BLaER1 treated with 17β-estradiol and CSF1 and Interleukin-3, amounts not matched to agents 10 nM and 100 nM (cell line): Measurements from ENCODE around the gene FOXD1.

Experiments used
- H3K27ac ChIP-seq, 11 experiments: shearing (Covaris generic); formaldehyde crosslinking; 2 replicates each; pipeline ENCODE4 v1.8.1; 2022
- H3K27me3 ChIP-seq, 11 experiments: shearing (Covaris generic); formaldehyde crosslinking; 2 replicates each; pipeline ENCODE4 v1.8.1; 2022
- H3K36me3 ChIP-seq, 11 experiments: shearing (Covaris generic); formaldehyde crosslinking; 2 replicates each; pipeline ENCODE4 v1.8.1; 2022
- H3K4me1 ChIP-seq, 10 experiments: shearing (Covaris generic); formaldehyde crosslinking; 2 replicates each; pipeline ENCODE4 v1.8.1; 2022
- H3K4me2 ChIP-seq, 11 experiments: shearing (Covaris generic); formaldehyde crosslinking; 2 replicates each; pipeline ENCODE4 v1.8.1; 2022
- H3K4me3 ChIP-seq, 10 experiments: shearing (Covaris generic); formaldehyde crosslinking; 2 replicates each; pipeline ENCODE4 v1.8.1; 2022
- H3K9ac ChIP-seq, 11 experiments: shearing (Covaris generic); formaldehyde crosslinking; 2 replicates each; pipeline ENCODE4 v1.8.1; 2022
- H3K9me3 ChIP-seq, 11 experiments: shearing (Covaris generic); formaldehyde crosslinking; replicated peaks in 1 of 11; 2 replicates each; pipeline ENCODE4 v1.8.1; 2022
- H4K20me1 ChIP-seq, 11 experiments: shearing (Covaris generic); formaldehyde crosslinking; 2 replicates each; pipeline ENCODE4 v1.8.1; 2022
- Cebpa-rat ChIP-seq, 11 experiments: shearing (Covaris generic); IDR thresholded peaks; 2 replicates each; pipeline ENCODE4 v1.8.1; 2022

FOXD1 gene

GRCh38 chr5:73433272-73433981 is 15.2 kb downstream of the FOXD1 start:
- peaks cover 0 to 38% (median 28%) of the 10 kb centered on the region in 11 experiments; a peak in 18 of 22 replicates for H4K20me1 ChIP-seq
- no peak overlapping the region for H3K4me3 ChIP-seq
- TF ChIP-seq Cebpa-rat (IDR thresholded peaks at IDR 0.05), result no peak
- no peak overlapping the region for H3K9ac ChIP-seq
- H3K36me3 ChIP-seq, result no peaks in the 10 kb centered on the region
- peaks cover 56 to 73% (median 64%) of the 10 kb centered on the region in 11 experiments for H3K27me3 ChIP-seq
- no peak overlapping the region for H3K27ac ChIP-seq
- H3K9me3 ChIP-seq, result peaks cover 11 to 23% (median 20%) of the 10 kb centered on the region in 11 experiments; a peak in 21 of 22 replicates
- H3K4me2 ChIP-seq, result no peak overlapping the region
- peaks cover 0 to 14% (median 0%) of the 10 kb centered on the region in 10 experiments; a peak in 3 of 20 replicates for H3K4me1 ChIP-seq

DNA sequence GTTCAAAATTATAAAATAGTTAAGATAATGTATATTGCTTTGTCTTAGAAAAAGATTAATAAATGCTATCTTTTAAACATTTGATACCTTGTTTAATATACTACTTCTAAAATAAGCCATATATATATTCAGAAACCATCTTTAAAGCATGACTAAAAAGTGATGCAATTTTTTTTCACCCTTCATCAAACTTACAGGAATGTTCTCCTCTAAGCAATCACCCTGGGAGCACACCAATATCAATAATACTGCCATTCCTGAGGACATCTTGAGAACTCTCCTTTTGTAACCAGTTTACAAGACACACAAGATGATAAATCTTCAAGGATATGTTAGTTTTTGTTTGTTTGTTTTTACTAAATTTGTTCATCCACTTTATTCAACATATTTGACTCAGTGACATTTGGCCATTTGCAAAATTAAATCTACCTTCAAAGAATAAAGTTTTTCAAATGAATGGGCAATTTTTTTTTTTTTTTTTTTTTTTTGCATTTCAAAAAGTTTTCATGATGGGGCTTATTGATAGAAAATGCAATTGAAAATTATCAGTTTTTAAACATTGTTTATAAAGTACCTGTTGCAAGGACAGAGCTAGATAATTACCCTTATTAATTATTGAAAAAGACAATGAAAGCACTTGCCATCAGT is 17.2 kb downstream of the FOXD1 start:
- peaks cover 0 to 17% (median 7%) of the 10 kb centered on the region in 11 experiments; a peak in 12 of 22 replicates for H4K20me1 ChIP-seq
- H3K4me2 ChIP-seq, result no peak overlapping the region
- H3K27ac ChIP-seq, result no peak overlapping the region
- H3K4me1 ChIP-seq, result no peaks in the 10 kb centered on the region; a peak in 1 of 20 replicates
- peaks cover 35 to 52% (median 43%) of the 10 kb centered on the region in 11 experiments for H3K27me3 ChIP-seq
- H3K4me3 ChIP-seq, result no peak overlapping the region
- peaks cover under 1 to 10% (median 8%) of the 10 kb centered on the region in 11 experiments; a peak in 19 of 22 replicates for H3K9me3 ChIP-seq
- H3K9ac ChIP-seq, result no peak overlapping the region
- TF ChIP-seq Cebpa-rat (IDR thresholded peaks at IDR 0.05), result no peak
- H3K36me3 ChIP-seq, result no peaks in the 10 kb centered on the region

GRCh38 chr5:73426034-73426433 is 22.5 kb downstream of the FOXD1 start:
- no peak for TF ChIP-seq Cebpa-rat (IDR thresholded peaks at IDR 0.05)

DNA sequence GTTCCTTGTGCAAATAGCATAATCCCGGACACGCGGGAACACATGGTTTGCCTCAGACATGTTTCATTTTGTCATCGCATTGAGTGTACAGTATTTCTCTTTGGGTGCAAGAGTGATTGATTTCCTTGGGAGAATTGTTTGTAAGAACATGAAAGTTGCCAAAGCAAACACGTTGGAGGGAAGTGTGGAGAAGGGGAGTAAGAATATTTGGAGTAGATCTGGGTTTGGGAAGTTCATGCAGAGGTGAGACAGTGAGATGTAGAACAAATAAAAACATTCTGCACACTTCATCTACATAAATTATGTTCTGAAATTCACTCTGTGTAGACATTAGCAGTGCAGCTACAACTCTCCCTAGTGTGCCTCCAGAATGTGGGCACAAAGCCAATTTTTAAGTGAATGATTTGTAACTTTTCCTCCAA is 24.0 kb downstream of the FOXD1 start:
- no peak overlapping the region for H3K9ac ChIP-seq
- peaks cover 0 to 15% (median 0%) of the 10 kb centered on the region in 10 experiments; a peak in 4 of 20 replicates for H3K4me1 ChIP-seq
- H3K9me3 ChIP-seq, result peaks cover 2 to 9% (median 8%) of the 10 kb centered on the region in 11 experiments; a peak in 19 of 22 replicates
- no peak for TF ChIP-seq Cebpa-rat (IDR thresholded peaks at IDR 0.05)
- H3K36me3 ChIP-seq, result no peaks in the 10 kb centered on the region
- peaks cover 6 to 18% (median 14%) of the 10 kb centered on the region in 11 experiments; a peak in 21 of 22 replicates for H3K27me3 ChIP-seq
- no peak overlapping the region for H3K4me3 ChIP-seq
- H3K27ac ChIP-seq, result no peak overlapping the region
- H3K4me2 ChIP-seq, result no peak overlapping the region
- no peaks in the 10 kb centered on the region for H4K20me1 ChIP-seq

More at GRCh38 chr5:73426034-73426433, 22.5 kb downstream of the FOXD1 start:
- H3K36me3 ChIP-seq, result no peaks in the 10 kb centered on the region
- H3K9ac ChIP-seq, result no peak overlapping the region
- peaks cover 0 to 7% (median 0%) of the 10 kb centered on the region in 10 experiments; a peak in 4 of 20 replicates for H3K4me1 ChIP-seq
- H4K20me1 ChIP-seq, result no peaks in the 10 kb centered on the region
- H3K27ac ChIP-seq, result no peak overlapping the region
- peaks cover 0 to 11% (median under 1%) of the 10 kb centered on the region in 11 experiments; a peak in 7 of 22 replicates for H3K27me3 ChIP-seq
- H3K4me2 ChIP-seq, result no peak overlapping the region
- H3K9me3 ChIP-seq, result no peaks in the 10 kb centered on the region
- no peak overlapping the region for H3K4me3 ChIP-seq

- TF ChIP-seq Cebpa-rat (IDR thresholded peaks at IDR 0.05), result no peak
- H3K27ac ChIP-seq, result no peak overlapping the region
- no peaks in the 10 kb centered on the region for H3K36me3 ChIP-seq
- no peak overlapping the region for H3K9ac ChIP-seq
- peaks cover 12 to 18% (median 15%) of the 10 kb centered on the region in 11 experiments; a peak in 19 of 22 replicates for H3K9me3 ChIP-seq
- no peaks in the 10 kb centered on the region for H4K20me1 ChIP-seq
- H3K27me3 ChIP-seq, result peaks cover 30 to 42% (median 38%) of the 10 kb centered on the region in 11 experiments
- no peak overlapping the region for H3K4me2 ChIP-seq
- H3K4me1 ChIP-seq, result peaks cover 0 to 15% (median 0%) of the 10 kb centered on the region in 10 experiments; a peak in 4 of 20 replicates
- H3K4me3 ChIP-seq, result no peak overlapping the region
Measured at GRCh38 chr5:73422164-73422563, 26.4 kb downstream of the FOXD1 start.

DNA sequence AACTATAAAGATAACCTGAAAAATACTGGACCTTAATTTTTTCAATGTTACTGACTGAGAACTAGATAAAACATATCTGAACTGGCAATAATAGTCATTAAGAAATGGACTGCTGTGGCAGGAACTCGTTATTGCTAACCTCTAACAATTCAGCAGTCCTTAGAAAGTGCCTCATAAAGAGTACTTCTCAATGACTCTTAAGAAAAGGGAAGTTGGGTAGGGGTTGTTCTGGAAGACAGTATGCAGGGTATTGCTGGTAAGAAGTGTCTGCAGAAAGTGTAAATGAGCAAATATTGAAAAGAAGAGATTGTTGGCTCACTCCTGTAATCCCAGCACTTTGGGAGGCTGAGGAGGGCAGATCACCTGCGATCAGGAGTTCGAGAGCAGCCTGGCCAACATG is 27.9 kb downstream of the FOXD1 start:
- H3K9me3 ChIP-seq, result peaks cover 12 to 18% (median 15%) of the 10 kb centered on the region in 11 experiments; a peak in 19 of 22 replicates
- H3K4me2 ChIP-seq, result peak overlapping the region in 2 of 11 experiments; percentile 46 to 71; a peak in 4 of 22 replicates
- H3K36me3 ChIP-seq, result no peaks in the 10 kb centered on the region
- no peak overlapping the region for H3K27ac ChIP-seq
- no peaks in the 10 kb centered on the region for H4K20me1 ChIP-seq
- H3K9ac ChIP-seq, result no peak overlapping the region
- no peak overlapping the region for H3K4me3 ChIP-seq
- no peak for TF ChIP-seq Cebpa-rat (IDR thresholded peaks at IDR 0.05)
- H3K27me3 ChIP-seq, result peaks cover 32 to 45% (median 40%) of the 10 kb centered on the region in 11 experiments
- H3K4me1 ChIP-seq, result peaks cover 0 to 15% (median 0%) of the 10 kb centered on the region in 10 experiments; a peak in 4 of 20 replicates

DNA sequence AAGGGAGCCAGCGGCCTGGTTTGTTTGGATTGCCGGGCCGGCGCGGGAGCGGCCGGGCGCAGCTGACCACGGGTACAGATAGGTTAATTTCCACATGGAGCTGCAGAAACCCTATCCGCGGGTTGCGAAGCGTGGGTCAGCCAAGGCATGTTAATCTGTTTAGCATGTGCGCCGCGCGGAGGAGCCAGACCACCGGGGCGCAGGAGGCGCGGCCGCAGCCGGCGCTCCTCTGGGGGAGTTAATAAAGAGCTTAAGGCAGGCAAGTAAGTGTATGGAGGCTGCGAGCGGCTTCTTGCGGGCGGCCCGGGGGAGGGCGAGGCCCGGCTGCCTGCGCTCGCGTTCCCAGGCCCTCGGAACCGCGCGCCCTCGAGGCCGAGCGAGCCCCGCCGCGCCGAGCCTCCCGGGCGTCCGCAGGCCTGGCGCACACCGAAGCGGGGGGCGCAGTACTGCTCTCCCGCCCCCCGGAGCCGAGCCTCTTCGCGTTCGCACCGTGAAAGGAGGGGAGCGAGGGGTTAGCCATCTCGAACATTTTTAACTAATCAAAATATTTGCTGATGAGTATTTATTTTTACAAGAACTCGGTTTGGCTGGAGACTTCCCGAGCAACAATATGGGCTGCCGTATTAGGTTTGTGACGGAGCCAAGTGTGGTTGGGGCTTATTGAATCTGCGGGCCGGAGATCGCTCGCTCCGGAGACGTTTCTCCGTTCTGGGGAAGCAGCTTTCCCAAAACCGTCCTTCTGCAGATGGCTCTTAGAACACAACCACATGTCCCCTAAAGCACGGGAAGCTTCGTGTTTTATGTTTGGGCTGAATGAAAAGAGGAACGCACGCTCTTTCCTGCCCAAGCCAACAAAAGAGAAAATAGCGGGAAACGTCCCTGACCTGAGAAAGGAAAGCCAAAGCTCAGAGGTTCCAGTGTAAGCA is 28.8 kb downstream of the FOXD1 start:
- H3K27me3 ChIP-seq, result peaks cover 32 to 45% (median 40%) of the 10 kb centered on the region in 11 experiments
- H3K9ac ChIP-seq, result no peak overlapping the region
- H3K27ac ChIP-seq, result no peak overlapping the region
- peaks cover 0 to 15% (median 0%) of the 10 kb centered on the region in 10 experiments; a peak in 4 of 20 replicates for H3K4me1 ChIP-seq
- TF ChIP-seq Cebpa-rat (IDR thresholded peaks at IDR 0.05), result no peak
- no peaks in the 10 kb centered on the region for H4K20me1 ChIP-seq
- no peak overlapping the region for H3K4me2 ChIP-seq
- H3K36me3 ChIP-seq, result no peaks in the 10 kb centered on the region
- H3K9me3 ChIP-seq, result peaks cover 12 to 18% (median 15%) of the 10 kb centered on the region in 11 experiments; a peak in 19 of 22 replicates
- H3K4me3 ChIP-seq, result no peak overlapping the region

DNA sequence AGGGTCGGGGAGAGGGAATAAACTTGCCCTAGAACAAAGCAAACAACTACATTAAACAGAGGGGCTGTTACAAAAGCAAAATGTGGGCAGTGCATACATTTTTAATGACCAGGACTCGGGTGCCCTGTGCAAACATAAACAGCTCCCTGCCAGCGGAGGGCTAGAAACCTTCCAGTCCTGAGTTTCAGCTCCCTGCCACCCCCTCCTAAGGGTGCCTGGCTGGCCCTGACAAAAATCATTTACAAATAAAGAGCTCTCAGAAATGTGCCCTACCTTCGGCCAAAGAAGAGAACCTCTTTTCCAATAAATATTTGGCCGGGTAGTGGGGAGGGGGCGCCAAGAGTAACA is 29.5 kb downstream of the FOXD1 start:
- Histone ChIP-seq H3K27ac (no peak overlapping the region), H3K27me3 (peaks cover 32 to 45% (median 40%) of the 10 kb centered on the region in 11 experiments), H3K9me3 (peaks cover 12 to 18% (median 15%) of the 10 kb centered on the region in 11 experiments; a peak in 19 of 22 replicates), H3K4me2 (no peak overlapping the region), H3K36me3 (no peaks in the 10 kb centered on the region), H3K4me3 (no peak overlapping the region), H3K4me1 (peaks cover 0 to 15% (median 0%) of the 10 kb centered on the region in 10 experiments; a peak in 4 of 20 replicates), H4K20me1 (no peaks in the 10 kb centered on the region), H3K9ac (no peak overlapping the region)
- no peak for TF ChIP-seq Cebpa-rat (IDR thresholded peaks at IDR 0.05)
